NCI-H226 (cell line): ENCODE data around the gene SYNJ2.

Source experiments
- DNase-seq: peaks from one replicate; pipeline ENCODE4 v3.0.0-alpha.2; 2015

SYNJ2 gene

DNA sequence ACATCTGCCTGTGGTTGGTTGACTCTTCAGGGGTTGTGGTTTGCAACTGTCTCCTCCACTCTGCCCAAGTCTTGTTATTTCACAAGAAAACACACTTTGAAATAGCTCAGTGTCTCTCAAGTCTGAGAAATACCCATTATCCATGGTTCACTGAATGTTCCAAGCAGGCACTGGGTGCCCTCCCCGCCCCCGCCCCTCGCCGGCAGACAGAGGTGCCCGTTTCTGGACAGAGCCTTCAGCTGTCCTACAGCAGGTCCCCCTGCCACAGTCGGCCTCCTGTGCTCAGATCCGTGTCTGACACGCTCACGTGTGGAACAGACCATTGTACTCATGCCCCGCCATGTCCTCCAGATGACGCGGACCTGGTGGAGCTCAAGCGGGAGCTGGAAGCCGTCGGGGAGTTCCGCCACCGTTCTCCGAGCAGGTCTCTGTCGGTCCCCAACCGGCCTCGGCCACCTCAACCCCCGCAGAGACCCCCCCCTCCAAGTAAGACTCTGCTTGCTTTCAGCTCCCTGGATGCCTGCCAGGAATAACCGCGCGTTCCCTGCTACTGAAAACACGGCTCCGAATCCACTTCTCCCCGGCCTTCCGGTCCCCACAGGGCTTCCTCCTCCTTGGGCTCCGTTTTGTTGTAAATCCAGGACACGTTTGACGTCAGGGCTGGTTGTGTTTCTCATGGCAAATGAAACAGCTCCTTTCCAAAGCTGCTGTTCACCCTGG lies 105.0 kb downstream of the SYNJ2 start:
- no peak for DNase-seq

DNA sequence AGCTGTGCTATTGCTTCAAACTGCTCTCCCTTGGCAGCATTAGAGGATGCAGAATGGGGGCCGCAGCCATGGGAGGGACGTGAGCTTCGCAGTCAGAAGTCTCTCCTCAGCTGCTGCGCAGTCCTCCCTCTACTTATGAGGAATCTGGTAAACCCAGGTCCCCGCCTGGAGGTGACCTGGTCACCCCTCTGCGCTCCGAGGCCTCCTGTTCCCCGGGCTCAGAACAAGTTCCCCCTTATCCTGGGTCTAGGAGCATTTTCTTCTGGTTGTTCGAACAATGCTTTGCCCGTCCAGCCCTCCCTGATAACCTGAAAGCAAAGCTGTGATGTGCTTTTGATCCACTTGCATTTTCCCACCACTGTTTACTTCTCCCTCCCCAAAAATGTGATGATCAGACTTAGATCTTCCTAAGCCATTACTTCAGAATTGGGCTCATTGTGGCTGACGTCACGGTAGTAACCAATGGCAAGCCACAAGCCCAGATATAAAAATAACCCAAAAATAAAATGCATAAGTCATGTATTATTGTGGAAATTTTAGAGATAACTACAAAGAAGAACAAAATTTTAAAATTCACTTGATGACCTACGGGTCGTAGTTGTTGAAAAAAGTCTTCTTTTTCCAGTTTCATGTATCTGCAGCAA lies 105.7 kb downstream of the SYNJ2 start:
- DNase-seq: no peak

DNA sequence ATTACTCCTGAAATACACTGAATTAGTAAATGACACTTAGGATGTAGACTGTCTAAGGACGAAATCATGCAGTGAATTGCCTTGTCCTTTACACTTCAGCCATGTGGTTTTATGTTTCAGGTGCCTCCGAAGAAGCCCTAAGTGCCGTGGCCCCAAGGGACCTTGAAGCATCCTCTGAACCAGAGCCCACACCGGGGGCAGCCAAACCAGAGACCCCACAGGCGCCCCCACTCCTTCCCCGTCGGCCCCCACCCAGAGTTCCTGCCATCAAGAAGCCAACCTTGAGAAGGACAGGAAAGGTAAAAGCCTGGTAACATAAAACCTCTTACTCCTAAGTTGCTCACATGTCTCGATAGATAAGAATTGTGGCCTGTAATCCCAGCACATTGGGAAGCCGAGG lies 111.1 kb downstream of the SYNJ2 start:
- no peak for DNase-seq

DNA sequence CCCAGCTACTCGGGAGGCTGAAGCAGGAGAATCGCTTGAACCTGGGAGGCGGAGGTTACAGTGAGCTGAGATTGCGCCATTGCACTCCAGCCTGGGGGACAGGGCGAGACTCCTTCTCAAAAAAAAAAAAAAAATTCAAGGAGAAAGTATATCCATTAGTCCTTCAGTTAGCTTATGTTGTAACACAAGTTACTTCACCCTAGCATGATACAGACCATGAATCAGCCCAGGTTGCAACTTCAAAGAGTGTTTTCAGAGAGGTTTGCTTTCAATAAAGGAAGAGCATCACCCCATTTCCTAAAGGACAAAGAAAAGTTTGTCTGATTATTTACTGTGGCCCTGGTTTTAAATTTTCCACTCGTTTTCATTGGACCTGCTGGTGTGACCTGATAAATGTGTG lies 113.4 kb downstream of the SYNJ2 start:
- no peak for DNase-seq

DNA sequence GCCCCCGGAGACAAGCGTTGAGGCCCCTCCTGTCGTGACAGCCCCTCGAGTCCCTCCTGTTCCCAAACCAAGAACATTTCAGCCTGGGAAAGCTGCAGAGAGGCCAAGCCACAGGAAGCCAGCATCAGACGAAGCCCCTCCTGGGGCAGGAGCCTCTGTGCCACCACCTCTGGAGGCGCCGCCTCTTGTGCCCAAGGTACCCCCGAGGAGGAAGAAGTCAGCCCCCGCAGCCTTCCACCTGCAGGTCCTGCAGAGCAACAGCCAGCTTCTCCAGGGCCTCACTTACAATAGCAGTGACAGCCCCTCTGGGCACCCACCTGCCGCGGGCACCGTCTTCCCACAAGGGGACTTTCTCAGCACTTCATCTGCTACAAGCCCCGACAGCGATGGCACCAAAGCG lies 114.0 kb downstream of the SYNJ2 start:
- DNase-seq: no peak

DNA sequence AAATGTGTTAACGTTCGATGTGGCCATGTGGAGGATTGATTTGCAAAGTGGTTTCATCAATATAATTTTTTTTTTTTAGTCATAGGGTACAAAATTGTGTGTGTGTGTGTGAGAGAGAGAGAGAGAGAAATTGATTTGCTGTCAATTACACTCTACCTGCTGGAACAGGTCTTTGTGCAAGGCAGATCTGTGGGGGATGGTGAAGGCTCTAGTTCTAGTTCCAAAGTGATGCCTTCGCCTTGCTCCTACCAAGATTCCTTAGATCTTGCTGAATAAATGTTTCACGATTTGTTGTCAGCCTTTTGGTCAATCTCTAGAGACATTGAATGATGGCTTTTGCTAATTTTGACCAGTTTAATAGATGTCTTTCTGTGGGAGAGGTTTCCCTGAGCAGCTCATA lies 121.6 kb downstream of the SYNJ2 start:
- no peak for DNase-seq

DNA sequence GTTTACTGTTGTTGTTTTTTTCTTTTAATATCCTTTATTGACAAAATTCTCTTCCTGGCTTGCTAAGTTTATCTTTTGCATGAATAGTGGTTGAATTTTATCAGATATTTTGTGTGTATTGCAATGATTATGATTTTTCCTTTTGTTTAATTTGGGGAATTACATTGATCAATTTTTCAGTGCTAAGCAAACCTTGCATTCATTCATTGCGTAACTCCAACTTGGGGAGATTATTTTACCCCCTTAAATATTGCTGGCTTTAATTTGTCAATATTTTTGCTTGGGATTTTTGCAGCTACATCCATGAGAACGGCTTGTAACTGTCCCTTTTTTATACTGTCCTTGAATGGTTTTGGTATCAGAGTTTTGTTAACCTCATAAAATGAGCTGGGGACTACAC lies 123.0 kb downstream of the SYNJ2 start:
- DNase-seq: no peak

DNA sequence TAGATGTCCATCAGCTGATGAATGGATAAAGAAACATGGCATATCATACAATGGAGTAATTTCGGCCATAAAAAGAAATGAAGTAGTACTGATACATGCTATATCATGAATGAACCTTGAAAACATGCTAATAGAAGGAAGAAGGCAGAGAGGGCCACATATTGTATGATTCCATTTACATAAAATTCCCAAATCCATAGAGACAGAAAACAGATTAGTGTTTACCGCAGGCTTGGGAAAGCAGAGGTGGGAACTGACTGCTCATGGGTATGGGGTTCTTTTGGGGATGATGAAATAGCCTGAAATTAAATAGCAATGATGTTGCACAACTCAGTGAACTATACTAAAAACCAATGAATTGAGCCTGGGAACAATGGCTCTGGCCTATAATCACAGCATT lies 128.1 kb downstream of the SYNJ2 start:
- no peak for DNase-seq

DNA sequence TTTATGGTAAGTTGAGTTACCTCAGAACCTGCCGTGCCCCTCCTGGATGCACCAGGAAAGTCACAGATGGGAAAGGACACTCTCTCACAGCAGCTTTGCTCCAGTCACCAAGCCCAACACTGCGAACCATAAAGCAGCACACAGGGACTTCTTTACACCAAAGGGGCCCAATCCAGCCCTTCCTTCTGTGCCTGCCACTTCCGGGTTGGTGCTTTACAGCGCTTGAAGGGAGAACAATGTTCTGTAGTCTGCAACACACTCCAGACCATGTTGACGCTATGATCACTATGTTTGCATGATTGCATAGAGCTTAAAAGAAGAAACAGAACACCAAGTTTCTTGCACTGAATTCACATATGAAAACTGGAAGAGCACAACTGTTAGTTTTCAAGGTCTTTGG lies 129.3 kb downstream of the SYNJ2 start:
- no peak for DNase-seq

DNA sequence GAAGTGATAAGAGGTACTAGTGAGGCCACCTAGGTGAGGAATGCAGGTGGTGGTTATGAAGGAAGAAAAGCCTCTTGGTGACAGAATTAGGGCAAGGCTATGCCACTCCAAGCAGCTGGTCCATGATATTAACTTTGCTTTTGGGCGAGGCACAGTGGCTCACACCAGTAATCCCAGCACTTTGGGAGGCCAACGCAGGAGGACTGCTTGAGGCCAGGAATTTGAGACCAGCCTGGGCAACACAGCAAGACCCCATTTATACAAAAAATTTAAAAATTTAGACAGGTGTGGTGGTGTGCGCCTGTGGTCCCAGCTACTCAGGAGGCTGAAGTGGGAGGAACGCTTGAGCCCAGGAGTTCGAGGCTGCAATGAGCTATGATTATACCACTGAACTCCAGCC lies 130.3 kb downstream of the SYNJ2 start:
- DNase-seq: no peak

DNA sequence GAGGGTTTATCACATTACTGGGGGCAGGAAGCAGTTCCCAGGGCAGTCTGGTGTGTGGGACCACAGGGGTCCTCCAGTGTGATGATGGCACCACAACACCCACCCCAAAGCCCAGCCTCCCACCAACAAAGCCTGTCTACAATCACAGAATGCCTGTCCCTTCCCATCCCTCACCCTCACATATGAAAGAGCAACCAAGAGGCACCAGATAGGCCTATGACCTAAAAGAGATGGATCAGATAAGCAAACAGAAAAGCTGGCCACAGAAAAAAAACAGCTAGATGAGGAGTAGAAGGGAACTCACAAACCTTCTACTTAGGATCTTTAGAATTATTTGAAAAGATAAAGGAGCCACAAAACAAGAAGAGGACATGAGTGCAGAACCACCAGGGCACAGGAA lies 132.1 kb downstream of the SYNJ2 start:
- DNase-seq: no peak

DNA sequence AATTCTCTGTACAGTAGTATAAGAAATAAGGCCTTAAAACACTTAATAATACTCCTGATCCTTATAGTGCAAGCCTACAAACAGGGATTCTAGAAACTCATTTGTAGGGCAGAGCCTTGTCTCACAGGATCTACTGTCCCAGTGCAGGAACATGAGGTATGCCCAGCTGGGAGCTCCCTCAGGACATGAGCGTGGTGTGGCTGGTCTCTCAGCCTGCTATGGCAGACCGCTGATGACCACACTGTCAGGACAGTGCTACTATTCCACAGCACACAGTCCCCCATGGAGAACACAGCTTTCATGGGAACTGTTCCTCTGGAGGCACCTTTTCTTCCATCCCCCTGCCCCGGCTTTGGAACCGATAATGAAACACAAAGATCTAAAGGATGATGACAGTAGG lies 133.4 kb downstream of the SYNJ2 start:
- DNase-seq: no peak

DNA sequence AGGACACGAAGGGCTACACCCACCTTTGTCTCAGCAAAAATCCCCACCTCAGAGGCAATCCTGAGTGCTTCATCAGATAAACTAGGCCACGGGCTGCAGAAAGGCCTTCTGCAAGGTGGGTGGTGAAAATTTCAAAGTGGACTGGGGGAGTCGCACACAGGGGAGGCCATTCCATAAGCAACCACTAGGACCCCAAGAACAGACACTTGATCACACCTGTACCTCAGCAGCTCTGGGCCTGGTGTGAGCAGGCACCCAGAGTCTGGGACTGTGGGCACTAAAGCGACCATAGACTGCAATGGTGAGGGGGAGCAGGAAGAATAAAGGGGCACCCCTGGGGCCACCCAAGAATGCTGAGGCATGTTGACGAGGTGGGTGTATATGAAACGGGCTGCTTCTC lies 133.8 kb downstream of the SYNJ2 start:
- DNase-seq: no peak

DNA sequence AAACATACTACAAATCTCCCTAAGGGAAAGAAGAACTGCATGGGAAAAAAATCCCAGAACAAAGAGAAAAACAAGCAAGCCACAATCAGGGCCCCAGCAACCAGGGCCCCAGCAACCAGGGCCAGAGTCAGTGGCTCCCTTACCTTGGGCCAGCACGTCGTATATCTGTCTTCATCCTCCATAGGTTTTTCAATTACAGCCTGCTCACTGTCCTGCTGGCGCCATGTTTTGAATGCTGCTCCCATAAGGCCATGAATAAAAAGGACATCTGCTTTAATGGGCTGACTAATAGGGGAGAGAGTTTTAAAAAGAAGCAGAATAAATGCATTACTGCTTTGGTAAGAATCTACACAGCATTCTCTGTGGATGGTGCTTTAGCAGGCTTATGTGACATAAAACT lies 137.2 kb downstream of the SYNJ2 start:
- no peak for DNase-seq

DNA sequence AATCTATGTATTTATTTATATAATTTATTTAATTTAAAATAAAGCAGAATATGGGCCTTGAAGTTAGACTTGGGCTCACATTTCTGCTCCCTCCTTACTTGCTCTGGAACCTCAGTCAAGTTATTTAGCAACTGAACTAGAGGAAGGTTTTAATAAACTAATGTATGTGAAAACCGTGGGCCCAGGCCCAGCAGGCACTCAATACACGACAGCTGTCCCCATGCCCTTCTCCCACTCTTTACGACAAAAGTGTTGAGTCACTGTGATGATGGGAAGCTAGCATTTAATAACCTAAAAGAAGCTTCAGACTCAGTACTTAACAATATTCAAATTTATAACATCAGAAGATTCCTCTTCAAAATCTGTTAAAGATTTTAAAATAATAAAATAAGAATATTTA lies 139.7 kb downstream of the SYNJ2 start:
- DNase-seq: no peak

DNA sequence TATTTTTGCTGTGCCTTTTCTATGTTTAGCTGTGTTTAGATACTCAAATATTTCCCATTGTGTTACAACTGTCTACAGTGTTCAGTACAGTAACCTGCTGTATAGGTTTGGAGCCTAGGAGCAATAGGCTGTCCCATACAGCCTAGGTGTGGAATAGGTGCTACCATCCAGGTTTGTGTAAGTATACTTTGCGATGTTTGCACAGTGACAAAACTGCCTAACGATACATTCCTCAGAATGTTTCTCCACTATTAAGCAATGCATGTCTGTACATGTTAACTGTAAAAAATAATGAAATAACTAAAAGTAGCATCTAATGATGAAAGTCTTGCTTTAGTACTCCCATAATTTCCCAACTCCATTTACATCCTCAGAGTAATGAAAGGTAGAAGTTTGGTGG lies 140.4 kb downstream of the SYNJ2 start:
- DNase-seq: no peak

DNA sequence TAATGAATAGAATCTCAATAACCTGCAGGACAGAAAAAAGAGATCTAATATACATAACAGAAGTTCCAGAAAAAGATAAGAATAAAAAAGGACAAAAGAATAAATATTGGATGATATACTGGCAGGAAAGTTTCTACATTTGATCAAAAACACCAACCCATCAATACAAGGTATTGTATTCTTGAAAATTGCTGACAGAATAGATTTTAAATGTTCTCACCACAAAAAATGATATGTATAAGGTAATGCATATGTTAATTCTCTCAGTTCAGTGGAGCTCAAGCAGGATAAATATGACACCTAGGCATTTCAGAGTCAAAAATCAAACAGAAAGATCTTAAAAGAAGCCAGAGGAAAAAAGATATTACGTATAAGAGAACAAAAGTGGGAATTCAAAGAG lies 142.6 kb downstream of the SYNJ2 start:
- DNase-seq: no peak

DNA sequence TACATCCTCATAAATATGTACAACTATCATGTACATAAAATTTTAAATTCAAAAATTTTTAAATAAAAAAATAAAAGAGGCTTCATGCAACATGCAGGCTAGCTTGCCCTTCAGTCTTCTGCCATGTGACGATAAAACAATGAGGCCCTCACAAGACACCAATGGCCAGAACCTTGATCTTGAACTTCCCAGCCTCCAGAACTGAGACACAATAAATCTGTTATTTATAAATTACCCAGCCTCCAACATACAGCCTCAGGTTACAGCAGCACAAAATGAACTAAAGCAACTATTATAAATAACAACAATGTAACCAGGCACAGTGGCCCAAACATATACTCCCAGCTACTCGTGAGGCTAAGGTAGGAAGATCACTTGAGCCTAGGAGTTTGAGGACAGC lies 143.6 kb downstream of the SYNJ2 start:
- DNase-seq: no peak

DNA sequence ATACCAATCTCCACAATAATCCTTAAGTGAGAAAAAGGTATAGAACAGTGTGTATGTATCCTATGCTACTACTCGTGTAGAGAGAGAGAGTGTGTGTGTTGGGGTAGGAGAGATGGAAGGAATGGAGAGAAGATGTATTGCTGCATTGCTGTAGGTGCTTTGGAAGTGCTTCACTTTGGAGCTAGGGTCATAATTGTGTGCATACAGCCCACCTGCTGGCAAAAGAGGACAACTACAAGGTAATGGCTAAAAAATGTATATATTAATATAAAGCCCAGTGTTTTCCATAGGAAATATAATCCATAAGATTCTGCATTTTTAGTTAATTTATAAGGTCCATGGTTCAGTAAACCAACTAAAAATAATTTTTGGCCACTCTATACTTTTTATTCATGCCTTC lies 150.3 kb downstream of the SYNJ2 start:
- DNase-seq: peak; percentile 8

DNA sequence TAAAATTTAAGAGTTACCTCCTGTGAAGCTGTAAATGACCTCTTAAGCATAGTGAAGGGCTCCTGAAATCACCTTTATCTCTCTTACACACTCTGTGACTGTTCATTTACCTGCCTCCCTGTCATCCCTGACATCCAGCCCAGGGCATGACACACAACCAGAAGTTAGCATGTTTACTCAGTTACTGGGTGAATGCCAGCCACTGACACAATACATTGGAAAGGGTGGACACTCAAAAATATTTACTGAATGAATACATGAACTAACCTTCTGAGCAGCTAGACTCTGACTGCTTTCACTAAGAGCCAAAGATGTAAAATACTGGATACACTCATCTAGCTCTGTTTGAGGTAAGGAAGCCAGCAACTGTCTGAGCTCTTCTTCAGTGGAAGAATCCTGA lies 161.1 kb downstream of the SYNJ2 start:
- DNase-seq: peak; percentile 76

DNA sequence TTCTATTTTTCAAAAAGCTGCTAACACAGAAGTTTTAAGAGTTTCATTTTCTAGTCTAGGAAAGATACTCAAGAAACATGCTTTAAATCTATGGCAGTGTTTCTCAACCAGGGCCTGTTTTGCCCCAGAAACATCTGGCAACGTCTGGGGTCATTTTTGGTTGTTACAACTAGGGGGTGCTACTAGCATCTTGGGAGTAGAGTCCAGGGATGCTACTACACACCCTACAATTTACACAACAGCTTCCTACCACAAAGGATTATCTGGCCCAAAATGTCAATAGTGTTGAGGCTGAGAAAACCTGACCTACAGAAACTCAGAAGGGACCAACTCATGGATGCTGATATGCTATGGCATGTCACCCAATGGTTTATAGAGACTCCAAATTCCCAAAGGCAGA lies 162.0 kb downstream of the SYNJ2 start:
- peak; percentile 13 for DNase-seq
